Measurements from ENCODE around the gene METTL5. TPM values are rescaled to one million over a fixed set of nuclear protein-coding genes. Genes with fewer than 3 reads are reported as not detected.

The METTL5 gene
- total and polyA plus RNA-seq, 9 of the 15 experiments (the other 6 are each of a cell fraction or from before 2014, with no cell fraction given): 149 to 471 (median 224) TPM

- TF ChIP-seq ATF4 (CRISPR knock-in tag; IDR thresholded peaks at IDR 0.05): no peak
- peak; percentile 21; the same call in 1 of the 2 replicates for TF ChIP-seq CREB3L1 (IDR thresholded peaks at IDR 0.05; ENCODE audit: borderline replicate concordance, low read depth)
- peak; percentile 88 for TF ChIP-seq DPF2 (IDR thresholded peaks at IDR 0.05)
- no peak for TF ChIP-seq EWSR1 (IDR thresholded peaks at IDR 0.05; ENCODE audit: borderline replicate concordance, low read depth, partially characterized antibody)
- TF ChIP-seq, protein P1, sequence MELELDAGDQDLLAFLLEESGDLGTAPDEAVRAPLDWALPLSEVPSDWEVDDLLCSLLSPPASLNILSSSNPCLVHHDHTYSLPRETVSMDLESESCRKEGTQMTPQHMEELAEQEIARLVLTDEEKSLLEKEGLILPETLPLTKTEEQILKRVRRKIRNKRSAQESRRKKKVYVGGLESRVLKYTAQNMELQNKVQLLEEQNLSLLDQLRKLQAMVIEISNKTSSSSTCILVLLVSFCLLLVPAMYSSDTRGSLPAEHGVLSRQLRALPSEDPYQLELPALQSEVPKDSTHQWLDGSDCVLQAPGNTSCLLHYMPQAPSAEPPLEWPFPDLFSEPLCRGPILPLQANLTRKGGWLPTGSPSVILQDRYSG (tag; conservative IDR thresholded peaks at IDR 0.05; ENCODE audit: low read depth): no peak; the same call in 1 of the 2 replicates
- TF ChIP-seq SIN3B (IDR thresholded peaks at IDR 0.05; ENCODE audit: low read depth): no peak
- TF ChIP-seq HNRNPK (IDR thresholded peaks at IDR 0.05; ENCODE audit: low read depth, low read length, poor library complexity, severe bottlenecking): no peak
- TF ChIP-seq SFPQ (IDR thresholded peaks at IDR 0.05; ENCODE audit: low read depth, low read length): no peak
- no peak for TF ChIP-seq NCOA4 (IDR thresholded peaks at IDR 0.05; ENCODE audit: partially characterized antibody)
- TF ChIP-seq NELFE (IDR thresholded peaks at IDR 0.05; ENCODE audit: insufficient read depth, insufficient read length): no peak
- no peak for TF ChIP-seq TGIF2 (CRISPR knock-in tag; IDR thresholded peaks at IDR 0.05)
- TF ChIP-seq ZBTB11 (CRISPR knock-in tag; IDR thresholded peaks at IDR 0.05): peak in 1 of 3 experiments; percentile 58; a peak in 2 of 6 replicates
- no peak for TF ChIP-seq FOXP4 (CRISPR knock-in tag; IDR thresholded peaks at IDR 0.05; ENCODE audit: borderline replicate concordance)
Measured at GRCh38 chr2:169839954-169840746, 15.4 kb upstream of the METTL5 start (continued).

Data from K562 (cell line).